ENCODE data around the gene CADM4.

DNA sequence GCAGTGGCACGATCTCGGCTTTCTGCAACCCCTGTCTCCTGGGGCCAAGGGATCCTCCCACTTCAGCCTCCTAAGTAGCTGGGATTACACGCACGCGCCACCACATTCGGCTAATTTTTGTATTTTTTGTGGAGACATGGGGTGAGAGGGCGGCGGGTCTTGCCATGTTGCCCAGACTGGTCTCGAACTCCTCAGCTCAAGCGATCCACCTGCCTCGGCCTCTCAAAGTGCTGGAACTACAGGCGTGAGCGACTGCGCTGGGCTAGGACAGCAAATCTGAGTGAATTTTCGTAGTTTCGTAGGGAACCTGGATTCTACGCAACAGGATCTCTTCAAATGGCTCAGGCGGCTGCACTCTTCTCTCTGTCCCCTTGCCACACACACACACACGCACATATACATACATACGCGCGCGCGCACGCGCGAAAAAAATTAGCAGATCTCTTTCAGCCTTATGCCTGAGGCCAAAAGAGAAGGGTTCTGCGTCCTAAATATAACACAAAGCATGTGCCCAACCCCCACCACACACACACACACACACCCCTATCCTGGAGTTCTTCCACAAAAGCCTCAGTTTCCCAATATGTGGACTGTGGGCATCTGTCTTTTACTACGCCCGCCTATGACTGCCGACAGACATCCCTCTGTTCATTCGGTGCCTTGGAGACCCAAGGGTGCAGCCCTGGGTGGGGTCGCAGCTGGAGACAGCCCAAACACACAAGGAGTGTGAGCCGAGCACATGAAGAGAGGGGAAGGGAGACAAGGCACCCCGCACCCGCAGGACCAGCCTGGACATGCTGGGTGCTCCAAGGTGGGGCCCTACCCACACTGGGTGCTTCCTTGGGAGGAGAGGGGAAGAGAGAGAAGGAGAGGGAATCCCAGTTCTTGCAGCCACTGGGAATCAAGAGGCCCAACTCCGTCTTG is 63.4 kb downstream of the CADM4 start:
- TF ChIP-seq, protein P1, sequence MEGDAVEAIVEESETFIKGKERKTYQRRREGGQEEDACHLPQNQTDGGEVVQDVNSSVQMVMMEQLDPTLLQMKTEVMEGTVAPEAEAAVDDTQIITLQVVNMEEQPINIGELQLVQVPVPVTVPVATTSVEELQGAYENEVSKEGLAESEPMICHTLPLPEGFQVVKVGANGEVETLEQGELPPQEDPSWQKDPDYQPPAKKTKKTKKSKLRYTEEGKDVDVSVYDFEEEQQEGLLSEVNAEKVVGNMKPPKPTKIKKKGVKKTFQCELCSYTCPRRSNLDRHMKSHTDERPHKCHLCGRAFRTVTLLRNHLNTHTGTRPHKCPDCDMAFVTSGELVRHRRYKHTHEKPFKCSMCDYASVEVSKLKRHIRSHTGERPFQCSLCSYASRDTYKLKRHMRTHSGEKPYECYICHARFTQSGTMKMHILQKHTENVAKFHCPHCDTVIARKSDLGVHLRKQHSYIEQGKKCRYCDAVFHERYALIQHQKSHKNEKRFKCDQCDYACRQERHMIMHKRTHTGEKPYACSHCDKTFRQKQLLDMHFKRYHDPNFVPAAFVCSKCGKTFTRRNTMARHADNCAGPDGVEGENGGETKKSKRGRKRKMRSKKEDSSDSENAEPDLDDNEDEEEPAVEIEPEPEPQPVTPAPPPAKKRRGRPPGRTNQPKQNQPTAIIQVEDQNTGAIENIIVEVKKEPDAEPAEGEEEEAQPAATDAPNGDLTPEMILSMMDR (IDR thresholded peaks at IDR 0.05 in 8 of 11, conservative IDR thresholded peaks at IDR 0.05 in 3 of 11), result no peak
- TF ChIP-seq POLR2AphosphoS5 (IDR thresholded peaks at IDR 0.05), result no peak
- no peak for TF ChIP-seq POLR2A (IDR thresholded peaks at IDR 0.05)
